Activated T-cell treated with anti-CD3 and anti-CD28 coated beads, Interleukin-2, amount 50 U/mL, for 1 hour (primary cell): ENCODE measurements around the gene KIRREL1.

ENCODE experiments used
- DNase-seq: peaks from one replicate; pipeline ENCODE4 v3.0.0-alpha.2; 2020

The KIRREL1 gene

GRCh38 chr1:157975228-157975950 is 18.1 kb upstream of the KIRREL1 start:
- no peak for DNase-seq

- DNase-seq: no peak
These were observed 16.6 kb upstream of the KIRREL1 start for GRCh38 chr1:157976888-157977287.

- DNase-seq: no peak
These were observed 14.7 kb upstream of the KIRREL1 start for GRCh38 chr1:157978586-157979403.

GRCh38 chr1:157982136-157982535 is 11.3 kb upstream of the KIRREL1 start:
- DNase-seq: no peak

GRCh38 chr1:157983787-157984186 is 9.7 kb upstream of the KIRREL1 start:
- DNase-seq: no peak

GRCh38 chr1:157984469-157984868 is 9.0 kb upstream of the KIRREL1 start:
- DNase-seq: no peak

GRCh38 chr1:157985473-157985872 is 8.0 kb upstream of the KIRREL1 start:
- DNase-seq: no peak

- no peak for DNase-seq
These were observed 5.4 kb upstream of the KIRREL1 start for GRCh38 chr1:157988002-157988401.

GRCh38 chr1:157992031-157992832 is 1.2 kb upstream of the KIRREL1 start:
- DNase-seq: peak; percentile 40

- DNase-seq: no peak
These were observed 655 bp upstream of the KIRREL1 start for GRCh38 chr1:157992833-157993146.

GRCh38 chr1:157993918-157994605 is 617 bp downstream of the KIRREL1 start:
- DNase-seq: no peak

GRCh38 chr1:157994704-157995582 is 1.5 kb downstream of the KIRREL1 start:
- no peak for DNase-seq

GRCh38 chr1:157995583-157996169 is 2.2 kb downstream of the KIRREL1 start:
- no peak for DNase-seq

GRCh38 chr1:157996433-157996832 is 3.0 kb downstream of the KIRREL1 start:
- DNase-seq: no peak

GRCh38 chr1:158000507-158000906 is 7.1 kb downstream of the KIRREL1 start:
- DNase-seq: no peak

GRCh38 chr1:158002022-158002630 is 8.7 kb downstream of the KIRREL1 start:
- no peak for DNase-seq

GRCh38 chr1:158002631-158003405 is 9.4 kb downstream of the KIRREL1 start:
- no peak for DNase-seq

GRCh38 chr1:158003406-158003800 is 10.0 kb downstream of the KIRREL1 start:
- DNase-seq: no peak

GRCh38 chr1:158005224-158005623 is 11.8 kb downstream of the KIRREL1 start:
- DNase-seq: no peak

GRCh38 chr1:158007180-158007579 is 13.7 kb downstream of the KIRREL1 start:
- DNase-seq: no peak
